HepG2 (cell line): ENCODE data around the gene MYO1C. TPM values are rescaled to one million over a fixed set of nuclear protein-coding genes. Genes with fewer than 3 reads are reported as not detected.
"Not testable (repeated sequence)": the region's sequence is repeated elsewhere in the genome, so short reads cannot be mapped to it uniquely, and the experiment has no call there.

Experiments
- ATAC-seq: fragments of 200-7000 bp; cut with Tn5 transposase; 3 replicates; pipeline ENCODE4 v1.9.1; 2020; ENCODE audit warnings: mild to moderate bottlenecking, moderate library complexity
- BruUV-seq: library from RNA; stranded (reverse); fragments of 400-500 nt; replicated peaks from 2 replicates; lab custom pipeline; 2021; lab: Mats Ljungman, UMichigan
- CTCF ChIA-PET: fragments of 300-600 bp; formaldehyde crosslinking; extraction: SDS; loops from one replicate; lab custom pipeline; 2021; ENCODE audit warnings: low total read pairs, inconsistent platforms, low intra/inter-chr PET ratio; lab: Yijun Ruan, JAX
- POLR2A ChIA-PET: fragments of 350-600 bp; sonication (Branson Sonifier 250); formaldehyde crosslinking; loops from one replicate; lab custom pipeline; 2020; ENCODE audit warnings: antibody characterized with exemption, inconsistent platforms; lab: Yijun Ruan, JAX
- DNase-seq: peaks from one replicate; pipeline ENCODE4 v3.0.0-alpha.2; 2015; ENCODE audit warnings: low spot score
- FAIRE-seq: peaks from 3 replicates; lab custom pipeline; 2011; peaks lifted over from hg19 to GRCh38; lab: Jason Lieb, UNC
- H2AFZ ChIP-seq: one replicate; pipeline ENCODE4 v1.6.1; 2011; ENCODE audit warnings: low read length, inconsistent platforms
- H3K27ac ChIP-seq: fragments of 300-600 bp; 3 replicates; pipeline ENCODE4 v1.8.0; 2011; ENCODE audit warnings: mixed run types, mild to moderate bottlenecking, mixed read lengths, low read length, inconsistent platforms; ENCODE audit not compliant: insufficient read depth; ENCODE audit errors: extremely low read length
- H3K27me3 ChIP-seq, 2 experiments: fragments of 200-600 bp in 1 of 2; 2 replicates in 1 of 2; 3 replicates in 1 of 2; pipeline versions ENCODE4 v1.6.0 to v1.8.0; 2011; ENCODE audit warnings: low read length in 2 of 2, mild to moderate bottlenecking in 2 of 2, moderate library complexity in 2 of 2, inconsistent platforms in 1 of 2; ENCODE audit not compliant: insufficient read depth in 2 of 2, control insufficient read depth in 1 of 2
- H3K36me3 ChIP-seq, 2 experiments: fragments of 200-600 bp in 1 of 2; replicated peaks in 1 of 2; 2 replicates in 1 of 2; 3 replicates in 1 of 2; pipeline versions ENCODE4 v1.5.1 to v1.8.0; 2011; ENCODE audit warnings: low read length in 2 of 2, inconsistent platforms in 1 of 2; ENCODE audit not compliant: insufficient read depth in 2 of 2, control insufficient read depth in 1 of 2
- H3K4me1 ChIP-seq: 2 replicates; pipeline ENCODE4 v1.5.1; 2012; ENCODE audit warnings: low read length, inconsistent platforms; ENCODE audit not compliant: insufficient read depth
- H3K4me2 ChIP-seq: 2 replicates; pipeline ENCODE4 v1.6.0; 2011; ENCODE audit warnings: low read depth, low read length, inconsistent platforms
- H3K4me3 ChIP-seq, 3 experiments: fragments of 200-600 bp in 1 of 3; sonication (generic), shearing (Covaris generic) in 1 of 3; replicated peaks in 1 of 3; 2 replicates each; pipeline ENCODE4 v1.5.1; 2011 to 2016; ENCODE audit warnings: low read length in 3 of 3, inconsistent platforms in 2 of 3, low read depth in 2 of 3, mild to moderate bottlenecking in 2 of 3, control low read depth in 1 of 3, mixed read lengths in 1 of 3; ENCODE audit not compliant: insufficient read depth in 1 of 3
- H3K79me2 ChIP-seq: one replicate; pipeline ENCODE4 v1.6.1; 2011; ENCODE audit warnings: low read length, inconsistent platforms; ENCODE audit not compliant: insufficient read depth
- H3K9ac ChIP-seq: 2 replicates; pipeline ENCODE4 v1.6.0; 2011; ENCODE audit warnings: mild to moderate bottlenecking, low read depth, low read length, inconsistent platforms; ENCODE audit not compliant: insufficient read depth
- H3K9me3 ChIP-seq: 2 replicates; pipeline ENCODE4 v1.5.1; 2012; ENCODE audit warnings: mild to moderate bottlenecking, low read length
- H4K20me1 ChIP-seq: 2 replicates; pipeline ENCODE4 v1.6.0; 2011; ENCODE audit warnings: inconsistent platforms, mild to moderate bottlenecking, low read length, moderate library complexity; ENCODE audit not compliant: insufficient read depth
- ARID5B ChIP-seq: IDR thresholded peaks from 2 replicates; pipeline ENCODE4 v1.4.0; 2020; ENCODE audit warnings: mild to moderate bottlenecking, missing genetic modification reagents
- CEBPG ChIP-seq: IDR thresholded peaks from 2 replicates; pipeline ENCODE4 v1.6.1; 2016
- FOSL2 ChIP-seq: sonication (generic); formaldehyde crosslinking; IDR thresholded peaks from 2 replicates; pipeline ENCODE4 v1.4.0; 2020; ENCODE audit warnings: missing genetic modification reagents
- FOXP1 ChIP-seq, 2 experiments: fragments of 450-650 bp in 1 of 2; IDR thresholded peaks; 2 replicates each; pipeline ENCODE4 v1.6.1; 2017 to 2018; ENCODE audit warnings: antibody characterized with exemption in 1 of 2
- HNF4A ChIP-seq: sonication (generic); formaldehyde crosslinking; IDR thresholded peaks from 2 replicates; pipeline ENCODE4 v1.4.0; 2020; ENCODE audit warnings: missing genetic modification reagents
- SOX6 ChIP-seq, 2 experiments: fragments of 450-650 bp in 1 of 2; sonication (generic) in 1 of 2; formaldehyde crosslinking in 1 of 2; IDR thresholded peaks; 2 replicates each; pipeline versions ENCODE4 v1.4.0 to v1.6.1; 2017 to 2020; ENCODE audit warnings: antibody characterized with exemption in 1 of 2, mild to moderate bottlenecking in 1 of 2, missing genetic modification reagents in 1 of 2
- TCF7 ChIP-seq: sonication (generic); IDR thresholded peaks from 2 replicates; pipeline ENCODE4 v1.6.1; 2016; ENCODE audit warnings: antibody characterized with exemption, low read depth
- ZNF3 ChIP-seq: IDR thresholded peaks from 2 replicates; pipeline ENCODE4 v1.7.0; 2017; ENCODE audit warnings: inconsistent platforms
- WGBS: methylation state at CpG from one replicate; pipeline ENCODE4 v1.1.6; 2017; ENCODE audit warnings: low lambda C conversion rate; 5-methylcytosine and 5-hydroxymethylcytosine counted together
- in situ Hi-C: cut with HindIII; loops from 2 replicates; pipeline ENCODE4 v1.10.0; 2017; ENCODE audit warnings: low pct_unique_long_range_greater_than_20kb; ENCODE audit not compliant: extremely low pct_ligation_motif_present
- intact Hi-C: fragments of 100-400 bp; cut with micrococcal nuclease; formaldehyde crosslinking; loops from one replicate; pipeline ENCODE4 v1.10.0; 2022; ENCODE audit not compliant: unreplicated experiment
- polyA plus RNA-seq, 8 experiments: library from polyadenylated mRNA; depleted of rRNA in 3 of 8; stranded (reverse) in 7 of 8; unstranded in 1 of 8; fragments of >200 nt; fragmentation: Illumina TruSeq in 4 of 8; extraction: Trizol in 4 of 8; gene quantifications; 2 replicates each; pipeline versions ENCODE4 v1.2.1 to v1.2.3, GENCODE V29; 2011 to 2016; ENCODE audit warnings: low read depth in 4 of 8, missing spikeins in 1 of 8, mixed read lengths in 1 of 8; ENCODE audit not compliant: insufficient read depth in 1 of 8
- total RNA-seq, 5 experiments: library from RNA; depleted of rRNA; stranded (reverse); fragments of >200 nt; fragmentation: Illumina TruSeq; extraction: Trizol; gene quantifications; 2 replicates each; pipeline ENCODE4 v1.2.3, GENCODE V29; 2016; ENCODE audit warnings: low read depth in 1 of 5
- TF ChIP-seq, protein P1 (sequence below): sonication (generic); formaldehyde crosslinking; IDR thresholded peaks from 2 replicates; pipeline ENCODE4 v1.4.0; 2020; ENCODE audit warnings: missing genetic modification reagents
- TF ChIP-seq, protein P2 (sequence below): sonication (generic); formaldehyde crosslinking; IDR thresholded peaks from 2 replicates; pipeline ENCODE4 v1.5.1; 2020; ENCODE audit warnings: mild to moderate bottlenecking, missing genetic modification reagents, moderate library complexity

The MYO1C gene
- total and polyA plus RNA-seq, 2 of the 13 experiments (the other 11 are each of a cell fraction or from before 2014, with no cell fraction given), result 22.7 to 40.8 TPM

DNA sequence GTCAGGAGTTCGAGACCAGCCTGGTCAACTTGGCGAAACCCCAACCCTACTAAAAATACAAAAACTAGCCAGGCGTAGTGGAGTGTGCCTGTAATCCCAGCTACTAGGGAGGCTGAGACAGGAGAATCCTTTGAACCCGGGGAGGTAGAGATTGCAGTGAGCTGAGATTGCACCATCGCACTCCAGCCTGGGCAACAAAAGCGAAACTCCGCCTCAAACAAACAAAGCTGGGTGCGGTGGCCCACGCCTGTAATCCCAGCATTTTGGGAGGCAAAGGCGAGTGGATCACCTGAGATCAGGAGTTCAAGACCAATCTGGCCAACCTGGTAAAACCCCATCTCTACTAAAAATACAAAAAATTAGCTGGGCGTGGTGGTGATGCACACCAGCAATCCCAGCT lies 38.8 kb downstream of the MYO1C start:
- DNase-seq, result peak; percentile 46
- H3K4me2 ChIP-seq, result peak overlapping the region; percentile 45; the same call in 1 of the 2 replicates
- FAIRE-seq; ATAC-seq; H3K36me3 ChIP-seq; H3K9ac ChIP-seq; H3K9me3 ChIP-seq; BruUV-seq; H3K27me3 ChIP-seq; intact Hi-C loops; CTCF ChIA-PET; H2AFZ ChIP-seq; H3K4me3 ChIP-seq; H3K27ac ChIP-seq; in situ Hi-C loops; TF ChIP-seq FOXP1, SOX6 (IDR thresholded peaks at IDR 0.05): not testable (repeated sequence)
- WGBS, result 56% methylated on average over 10 of the region's 11 CpGs
- H3K4me1 ChIP-seq, result peaks cover 55% of the 10 kb centered on the region
- peaks cover 21% of the 10 kb centered on the region; the same call in 1 of the 2 replicates for H4K20me1 ChIP-seq
- peaks cover 69% of the 10 kb centered on the region for H3K79me2 ChIP-seq
- POLR2A ChIA-PET, result interaction anchor here (0.6 to 2.0 kb wide), 4 partner anchors 12 to 62 kb away, joined by 3 to 12 read pairs (median 4); partner anchors contain the start of genes INPP5K and YWHAE
- TF ChIP-seq FOXP1 (CRISPR knock-in tag; IDR thresholded peaks at IDR 0.05), result peak; percentile 49
- TF ChIP-seq TCF7, result 0 out of 2 replicates have a peak, but pooled peaks have one; percentile 16
- TF ChIP-seq FOSL2 (CRISPR knock-in tag), result 0 out of 2 replicates have a peak, but pooled peaks have one; percentile 17
- peak; percentile 11; the same call in 1 of the 2 replicates for TF ChIP-seq HNF4A (CRISPR knock-in tag)
- peak; percentile 83 for TF ChIP-seq SOX6 (CRISPR knock-in tag; IDR thresholded peaks at IDR 0.05)
- TF ChIP-seq ARID5B (CRISPR knock-in tag), result peak; percentile 31; the same call in 1 of the 2 replicates
- TF ChIP-seq, protein P1, sequence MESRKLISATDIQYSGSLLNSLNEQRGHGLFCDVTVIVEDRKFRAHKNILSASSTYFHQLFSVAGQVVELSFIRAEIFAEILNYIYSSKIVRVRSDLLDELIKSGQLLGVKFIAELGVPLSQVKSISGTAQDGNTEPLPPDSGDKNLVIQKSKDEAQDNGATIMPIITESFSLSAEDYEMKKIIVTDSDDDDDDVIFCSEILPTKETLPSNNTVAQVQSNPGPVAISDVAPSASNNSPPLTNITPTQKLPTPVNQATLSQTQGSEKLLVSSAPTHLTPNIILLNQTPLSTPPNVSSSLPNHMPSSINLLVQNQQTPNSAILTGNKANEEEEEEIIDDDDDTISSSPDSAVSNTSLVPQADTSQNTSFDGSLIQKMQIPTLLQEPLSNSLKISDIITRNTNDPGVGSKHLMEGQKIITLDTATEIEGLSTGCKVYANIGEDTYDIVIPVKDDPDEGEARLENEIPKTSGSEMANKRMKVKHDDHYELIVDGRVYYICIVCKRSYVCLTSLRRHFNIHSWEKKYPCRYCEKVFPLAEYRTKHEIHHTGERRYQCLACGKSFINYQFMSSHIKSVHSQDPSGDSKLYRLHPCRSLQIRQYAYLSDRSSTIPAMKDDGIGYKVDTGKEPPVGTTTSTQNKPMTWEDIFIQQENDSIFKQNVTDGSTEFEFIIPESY (CRISPR knock-in tag), result 0 out of 2 replicates have a peak, but pooled peaks have one; percentile 35
- 0 out of 2 replicates have a peak, but pooled peaks have one; percentile 34 for TF ChIP-seq ZNF3 (CRISPR knock-in tag)
- TF ChIP-seq, protein P2, sequence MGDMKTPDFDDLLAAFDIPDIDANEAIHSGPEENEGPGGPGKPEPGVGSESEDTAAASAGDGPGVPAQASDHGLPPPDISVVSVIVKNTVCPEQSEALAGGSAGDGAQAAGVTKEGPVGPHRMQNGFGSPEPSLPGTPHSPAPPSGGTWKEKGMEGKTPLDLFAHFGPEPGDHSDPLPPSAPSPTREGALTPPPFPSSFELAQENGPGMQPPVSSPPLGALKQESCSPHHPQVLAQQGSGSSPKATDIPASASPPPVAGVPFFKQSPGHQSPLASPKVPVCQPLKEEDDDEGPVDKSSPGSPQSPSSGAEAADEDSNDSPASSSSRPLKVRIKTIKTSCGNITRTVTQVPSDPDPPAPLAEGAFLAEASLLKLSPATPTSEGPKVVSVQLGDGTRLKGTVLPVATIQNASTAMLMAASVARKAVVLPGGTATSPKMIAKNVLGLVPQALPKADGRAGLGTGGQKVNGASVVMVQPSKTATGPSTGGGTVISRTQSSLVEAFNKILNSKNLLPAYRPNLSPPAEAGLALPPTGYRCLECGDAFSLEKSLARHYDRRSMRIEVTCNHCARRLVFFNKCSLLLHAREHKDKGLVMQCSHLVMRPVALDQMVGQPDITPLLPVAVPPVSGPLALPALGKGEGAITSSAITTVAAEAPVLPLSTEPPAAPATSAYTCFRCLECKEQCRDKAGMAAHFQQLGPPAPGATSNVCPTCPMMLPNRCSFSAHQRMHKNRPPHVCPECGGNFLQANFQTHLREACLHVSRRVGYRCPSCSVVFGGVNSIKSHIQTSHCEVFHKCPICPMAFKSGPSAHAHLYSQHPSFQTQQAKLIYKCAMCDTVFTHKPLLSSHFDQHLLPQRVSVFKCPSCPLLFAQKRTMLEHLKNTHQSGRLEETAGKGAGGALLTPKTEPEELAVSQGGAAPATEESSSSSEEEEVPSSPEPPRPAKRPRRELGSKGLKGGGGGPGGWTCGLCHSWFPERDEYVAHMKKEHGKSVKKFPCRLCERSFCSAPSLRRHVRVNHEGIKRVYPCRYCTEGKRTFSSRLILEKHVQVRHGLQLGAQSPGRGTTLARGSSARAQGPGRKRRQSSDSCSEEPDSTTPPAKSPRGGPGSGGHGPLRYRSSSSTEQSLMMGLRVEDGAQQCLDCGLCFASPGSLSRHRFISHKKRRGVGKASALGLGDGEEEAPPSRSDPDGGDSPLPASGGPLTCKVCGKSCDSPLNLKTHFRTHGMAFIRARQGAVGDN, result peak; percentile 34; the same call in 1 of the 2 replicates
- peak; percentile 86 for TF ChIP-seq CEBPG (CRISPR knock-in tag)
